Left kidney (tissue), 2 donors: ENCODE data around the gene BIN2. TPM values are rescaled to one million over a fixed set of nuclear protein-coding genes. Genes with fewer than 3 reads are reported as not detected.
"Not testable (repeated sequence)": the region's sequence is repeated elsewhere in the genome, so short reads cannot be mapped to it uniquely, and the experiment has no call there.

ENCODE experiments used
- DNase-seq: peaks from one replicate; pipeline ENCODE4 v3.0.0-alpha.2; 2013
- polyA plus RNA-seq: library from polyadenylated mRNA; unstranded; fragments of 120-200 nt; gene quantifications from one replicate; pipeline ENCODE4 v1.2.1, GENCODE V29; 2013; ENCODE audit not compliant: insufficient read length

BIN2 gene
- polyA plus RNA-seq, 1 donor: 3.2 TPM

DNA sequence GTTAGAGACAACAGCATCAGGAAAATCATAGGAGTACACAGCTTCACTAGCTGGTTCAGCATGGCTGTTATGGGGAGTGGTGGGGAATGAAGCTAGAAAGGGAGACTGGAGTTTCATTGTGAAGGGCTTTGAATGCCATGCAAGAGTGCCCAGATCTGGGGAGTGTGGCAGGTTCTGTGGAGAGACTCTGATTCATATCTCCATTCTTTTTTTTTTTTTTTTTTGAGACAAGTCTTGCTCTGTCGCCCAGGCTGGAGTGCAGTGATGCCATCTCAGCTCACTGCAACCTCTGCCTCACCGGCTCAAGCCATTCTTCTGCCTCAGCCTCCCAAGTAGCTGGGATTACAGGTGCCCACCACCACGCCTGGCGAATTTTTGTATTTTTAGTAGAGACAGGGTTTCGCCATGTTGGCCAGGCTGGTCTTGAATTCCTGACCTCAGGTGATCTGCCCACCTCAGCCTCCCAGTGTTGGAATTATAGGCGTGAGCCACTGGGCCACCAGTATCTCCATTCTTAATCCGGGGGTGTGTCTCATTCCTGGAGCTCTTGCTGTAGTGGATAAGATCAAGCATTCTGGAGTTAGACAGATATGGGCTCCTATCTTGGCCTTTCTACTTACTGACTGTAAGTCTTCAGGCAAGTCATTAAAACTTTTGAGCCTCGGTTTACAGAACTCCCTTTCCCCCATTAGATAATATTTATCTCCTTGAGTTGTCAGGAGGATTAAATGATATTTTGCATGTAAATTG lies 5.7 kb downstream of the BIN2 start:
- DNase-seq: not testable (repeated sequence)

DNA sequence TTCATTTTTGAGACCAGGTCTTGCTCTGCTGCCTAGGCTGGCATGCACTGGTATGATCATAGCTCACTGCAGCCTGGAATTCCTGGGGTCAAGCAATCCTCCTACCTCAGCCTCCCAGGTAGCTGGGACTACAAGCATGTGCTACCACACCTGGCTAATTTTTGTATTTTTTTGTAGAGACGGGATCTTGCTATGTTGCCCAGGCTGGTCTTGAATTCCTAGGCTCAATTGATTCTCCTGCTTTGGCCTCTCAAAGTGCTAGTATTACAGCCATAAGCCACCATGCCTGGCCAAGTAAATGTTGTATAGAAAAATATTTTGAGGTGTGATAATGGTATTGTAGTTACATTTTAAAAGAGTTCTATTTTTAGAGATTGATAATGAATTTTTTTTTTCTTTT lies 12.6 kb downstream of the BIN2 start:
- no peak for DNase-seq

DNA sequence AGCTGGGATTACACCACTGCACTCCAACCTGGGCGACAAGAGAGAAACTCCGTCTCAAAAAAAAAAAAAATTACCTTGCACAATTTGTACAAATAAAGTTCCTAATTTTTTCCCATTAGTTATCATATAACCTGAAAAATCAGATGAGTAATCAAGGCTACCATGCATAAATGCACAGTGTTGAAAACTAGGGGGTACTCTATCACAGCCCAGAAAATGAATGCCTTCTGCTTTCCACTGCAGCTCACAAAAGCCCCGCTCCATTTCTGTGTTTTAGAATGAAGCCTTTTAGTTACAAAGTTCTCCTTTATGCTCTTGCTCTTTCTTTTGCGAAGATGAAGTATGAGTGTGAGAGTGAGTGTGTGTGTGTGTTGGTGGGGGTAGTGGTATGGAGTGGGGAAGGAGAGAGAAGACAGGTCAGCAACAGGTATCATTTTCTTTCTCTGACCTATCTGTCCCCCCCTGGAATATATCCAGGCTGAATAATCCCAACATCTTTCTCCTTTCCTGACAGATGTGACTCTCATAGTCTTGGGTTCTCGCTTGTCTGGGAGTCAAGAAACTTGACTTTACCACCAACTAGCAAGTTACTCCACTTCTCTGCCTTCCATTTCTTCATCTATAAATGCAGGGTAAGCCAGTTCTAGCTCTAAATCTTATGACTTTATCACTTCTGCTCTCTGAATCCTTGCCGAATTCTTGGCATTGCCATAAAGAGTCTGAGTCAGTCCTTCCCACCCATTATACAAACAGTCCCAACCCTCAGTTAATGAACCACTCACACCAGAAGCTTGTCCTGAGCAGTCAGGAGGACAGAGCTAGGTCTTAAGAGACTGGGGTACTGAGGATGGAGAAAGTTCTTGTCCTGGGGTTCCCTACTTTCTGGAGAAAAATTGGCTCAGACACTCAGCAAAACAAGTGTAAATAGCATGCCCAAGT lies 16.1 kb downstream of the BIN2 start:
- DNase-seq: no peak

DNA sequence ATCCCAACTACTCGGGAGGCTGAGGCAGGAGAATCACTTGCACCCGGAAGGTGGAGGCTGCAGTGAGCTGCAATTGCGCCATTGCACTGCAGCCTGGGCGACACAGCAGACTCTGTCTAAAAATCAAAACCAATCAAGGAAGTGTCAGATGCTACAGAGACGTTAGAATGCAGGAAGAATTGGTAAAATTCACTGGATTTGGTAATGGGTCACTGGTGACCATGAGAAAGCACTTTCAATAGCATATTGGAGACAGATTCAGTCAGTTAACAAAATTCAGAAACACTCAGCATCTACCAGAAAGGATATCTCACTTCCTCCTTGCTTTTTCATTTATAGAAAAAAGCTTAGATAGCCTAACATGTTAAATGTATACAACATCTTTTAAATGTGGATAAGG lies 17.5 kb downstream of the BIN2 start:
- no peak for DNase-seq

DNA sequence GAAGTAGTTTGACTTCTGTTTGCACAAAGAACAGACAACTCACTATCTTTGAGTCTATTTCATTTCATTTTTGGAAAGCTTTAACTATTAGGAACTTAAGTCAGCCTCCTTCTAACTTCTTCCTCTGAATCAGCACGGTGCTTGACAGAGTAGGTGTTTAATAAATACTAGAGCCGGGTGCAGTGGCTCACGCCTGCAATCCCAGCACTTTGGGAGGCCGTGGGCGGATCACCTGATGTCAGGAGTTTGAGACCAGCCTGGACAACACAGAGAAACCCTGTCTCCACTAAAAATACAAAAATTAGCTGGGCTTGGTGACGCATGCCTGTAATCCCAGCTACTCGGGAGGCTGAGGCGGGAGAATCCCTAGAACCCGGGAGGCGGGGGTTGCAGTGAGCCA lies 23.2 kb downstream of the BIN2 start:
- not testable (repeated sequence) for DNase-seq

DNA sequence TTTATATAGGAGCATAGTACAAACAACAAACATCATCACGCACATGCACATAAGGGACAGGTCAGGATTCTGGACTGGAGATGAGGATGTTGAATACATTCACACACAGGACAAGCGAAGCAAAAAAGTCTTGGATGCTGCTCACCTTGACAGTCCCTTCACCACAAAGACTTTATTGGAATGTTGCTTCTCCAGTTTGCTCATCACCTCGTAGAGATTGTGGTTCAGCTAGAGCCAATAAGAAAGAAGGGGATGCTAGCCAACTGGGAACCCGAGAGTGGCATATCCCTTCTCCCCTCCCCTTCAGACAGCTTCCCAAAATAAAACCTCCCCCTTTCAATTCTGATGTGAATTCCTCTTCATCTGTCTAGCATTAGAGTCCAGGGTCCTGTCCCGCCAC lies 28.3 kb downstream of the BIN2 start:
- no peak for DNase-seq

DNA sequence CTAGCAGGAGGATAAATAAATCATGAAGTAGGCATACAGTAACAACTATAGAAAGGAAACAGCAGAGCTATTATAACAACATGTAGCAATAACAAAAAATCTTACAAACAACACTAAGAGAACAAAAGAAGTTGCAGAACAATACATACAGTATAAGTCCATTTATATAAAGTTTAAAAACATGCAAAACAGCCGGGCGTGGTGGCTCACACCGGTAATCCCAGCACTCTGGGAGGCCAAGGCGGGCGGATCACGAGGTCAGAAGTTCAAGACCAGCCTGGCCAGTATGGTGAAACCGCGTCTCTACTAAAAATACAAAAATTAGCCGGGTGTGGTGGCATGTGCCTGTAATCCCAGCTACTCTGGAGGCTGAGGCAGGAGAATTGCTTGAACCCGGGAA lies 29.9 kb downstream of the BIN2 start:
- DNase-seq: not testable (repeated sequence)

DNA sequence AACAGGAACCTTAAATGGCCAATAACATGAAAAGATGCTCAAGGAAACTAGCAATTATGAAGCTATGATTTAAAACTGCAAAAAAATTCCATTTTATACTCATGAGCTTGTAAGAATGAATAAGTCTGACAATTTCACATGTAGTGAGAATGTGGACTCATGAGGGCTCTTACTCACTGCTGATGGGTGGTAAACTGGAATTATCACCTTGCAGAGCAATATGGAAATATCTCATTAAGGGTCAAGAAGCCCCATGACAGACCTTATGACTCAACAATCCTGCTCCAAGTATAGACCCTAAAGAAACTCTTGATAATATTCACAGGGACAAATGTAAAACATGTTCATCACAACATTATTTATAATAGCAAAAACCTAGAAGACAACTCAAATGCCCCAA lies 30.3 kb downstream of the BIN2 start:
- DNase-seq: no peak

DNA sequence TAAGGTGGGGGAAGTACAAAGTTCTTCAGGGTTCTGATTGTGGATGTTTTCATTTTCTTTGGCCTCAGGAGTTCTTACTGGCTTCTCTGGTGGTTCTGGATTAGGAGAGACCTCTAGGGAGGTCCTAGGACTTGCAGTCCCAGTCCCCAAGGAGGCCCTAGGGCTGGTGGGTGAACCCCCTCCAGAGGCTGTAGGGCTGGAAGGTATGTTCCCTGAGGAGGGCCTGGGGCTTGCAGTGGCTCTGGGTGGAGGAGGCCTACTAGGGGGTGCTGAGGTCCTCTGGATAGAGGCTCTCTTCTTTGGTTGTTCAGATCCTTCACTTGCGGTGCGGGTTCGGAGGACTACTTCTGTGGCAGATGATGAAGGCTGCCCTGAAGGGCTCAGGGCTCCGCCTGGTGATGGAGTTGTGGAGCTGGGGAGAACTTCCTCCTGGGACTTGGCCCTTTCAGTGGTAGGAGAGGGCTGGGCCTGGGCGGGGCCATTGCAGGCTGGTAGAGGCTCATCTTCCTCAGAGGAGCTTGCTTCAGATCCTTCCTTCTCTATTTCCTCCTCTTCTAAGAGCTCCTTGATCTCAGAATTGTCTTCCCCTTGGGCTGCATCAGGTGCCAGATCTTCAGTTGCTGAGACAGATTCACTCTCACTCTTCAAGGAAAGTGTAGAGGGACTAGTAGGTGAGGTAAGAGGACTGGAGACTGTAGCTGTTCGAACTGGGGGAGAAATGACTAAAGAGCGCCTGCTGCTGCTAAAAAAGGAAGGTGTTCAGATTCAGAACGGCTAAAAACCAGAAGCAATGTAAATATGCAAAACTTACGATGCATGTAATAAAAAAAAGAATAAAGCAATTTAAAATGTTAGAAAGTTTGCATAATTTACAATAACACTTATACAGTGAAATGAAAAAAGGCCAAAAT lies 32.1 kb downstream of the BIN2 start:
- not testable (repeated sequence) for DNase-seq

DNA sequence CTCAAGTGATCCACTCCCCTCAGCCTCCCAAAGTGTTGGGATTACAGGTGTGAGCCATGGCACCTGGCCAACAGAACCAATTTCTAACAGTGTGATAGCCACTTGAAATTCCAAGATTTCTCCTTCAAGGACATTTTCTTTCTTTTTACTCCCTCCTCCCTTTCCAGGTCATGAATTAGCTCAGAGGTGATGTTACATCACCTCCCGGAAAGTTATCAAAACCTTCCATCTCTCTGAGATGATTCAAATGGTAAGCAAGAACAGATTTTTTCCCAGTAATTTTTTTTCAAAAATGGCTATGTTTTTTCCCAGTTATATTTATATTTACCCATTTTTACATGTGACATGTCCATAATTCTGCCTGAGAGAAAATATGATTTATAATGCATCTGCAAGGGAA lies 38.1 kb downstream of the BIN2 start:
- DNase-seq: no peak

DNA sequence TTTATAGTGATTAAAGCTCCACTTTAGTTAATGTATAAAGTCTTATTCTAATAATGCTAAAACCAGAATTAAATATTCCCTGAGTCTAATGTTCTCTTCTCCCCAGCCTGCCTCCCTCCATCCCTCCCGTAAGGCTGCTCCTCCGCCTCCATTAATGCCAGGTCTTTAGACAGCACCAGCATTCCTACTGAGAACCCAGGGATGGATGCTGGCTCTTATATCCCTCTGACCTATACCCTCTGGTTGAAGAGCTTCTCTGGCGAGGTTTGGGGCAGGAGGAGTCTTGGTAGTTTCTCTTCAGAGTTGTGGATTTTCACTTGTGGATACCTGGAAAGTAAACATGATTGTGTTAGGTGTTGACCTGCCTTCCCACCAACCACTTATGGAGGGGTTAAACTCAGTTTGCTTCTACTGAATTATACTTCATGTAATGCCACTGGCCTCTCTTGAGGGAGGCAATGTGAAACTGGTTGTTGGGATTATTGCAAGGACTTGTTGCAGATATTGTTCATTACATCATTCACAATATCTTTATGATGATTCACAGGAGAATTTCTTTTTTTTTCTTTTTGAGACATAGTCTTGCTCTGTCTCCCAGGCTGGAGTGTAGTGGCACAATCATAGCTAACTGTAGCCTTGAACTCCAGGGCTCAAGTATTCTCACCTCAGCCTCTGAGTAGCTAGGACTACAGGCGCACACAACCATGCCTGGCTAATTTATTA lies 42.6 kb downstream of the BIN2 start:
- DNase-seq: no peak

DNA sequence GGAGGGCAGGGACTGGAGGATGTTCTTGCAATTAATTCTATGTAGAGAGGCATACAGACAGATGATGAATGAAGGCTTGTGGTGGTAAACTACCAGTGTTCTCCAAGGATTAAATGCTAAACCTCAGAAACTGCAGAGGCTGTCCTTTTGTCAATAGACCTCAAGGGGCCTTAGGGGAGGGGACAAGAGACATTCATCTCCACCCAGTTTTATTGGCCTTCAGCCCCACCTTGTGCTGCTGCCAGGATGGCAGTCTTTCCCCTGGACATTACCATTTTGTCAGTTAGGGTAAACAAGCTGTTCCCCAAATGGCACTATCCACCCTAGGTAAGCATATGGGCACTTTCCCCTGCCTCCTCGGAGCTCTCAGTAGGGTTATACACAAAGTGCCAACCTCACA lies 48.9 kb downstream of the BIN2 start:
- DNase-seq: no peak

DNA sequence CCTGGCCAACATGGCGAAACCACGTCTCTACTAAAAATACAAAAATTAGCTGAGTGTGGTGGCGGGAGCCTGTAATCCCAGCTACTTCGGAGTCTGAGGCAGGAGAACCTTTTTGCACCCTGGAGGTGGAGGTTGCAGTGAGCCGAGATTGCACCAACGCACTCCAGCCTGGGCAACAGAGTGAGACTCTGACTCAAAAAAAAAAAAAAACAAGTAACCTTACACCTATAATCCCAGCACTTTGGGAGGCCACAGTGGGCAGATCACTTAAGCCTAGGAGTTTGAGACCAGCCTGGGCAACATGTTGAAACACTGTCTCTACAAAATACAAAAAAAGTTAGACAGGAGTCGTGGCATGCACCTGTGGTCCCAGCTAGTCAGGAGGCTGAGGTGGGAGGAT lies 51.2 kb downstream of the BIN2 start:
- not testable (repeated sequence) for DNase-seq

DNA sequence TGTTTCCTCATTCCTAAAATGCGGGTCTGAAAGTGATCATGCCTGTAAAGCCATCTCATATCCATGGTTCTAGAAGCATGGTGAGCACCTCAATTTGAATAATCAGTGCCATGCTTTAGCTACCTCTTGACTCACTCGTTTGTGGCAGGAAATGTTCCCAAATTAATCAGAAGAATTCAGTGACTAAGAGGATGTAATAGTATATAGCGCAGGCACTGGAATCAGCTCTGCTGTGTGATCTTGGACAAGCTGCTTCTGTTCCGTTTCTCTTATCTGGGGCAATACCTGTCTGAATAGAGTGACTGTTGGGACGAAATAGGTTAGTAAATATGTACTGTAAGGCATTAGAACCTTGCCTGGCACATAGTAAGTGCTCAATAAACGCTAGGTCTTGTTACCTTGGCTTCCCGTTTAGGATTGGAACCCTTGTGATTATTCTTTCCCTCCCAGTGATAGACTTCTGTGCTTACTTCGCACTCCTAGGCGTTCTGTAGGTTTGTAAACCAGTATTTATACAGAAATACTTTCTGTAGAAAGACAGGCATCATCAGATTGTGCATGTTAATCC lies 52.9 kb downstream of the BIN2 start:
- no peak for DNase-seq

DNA sequence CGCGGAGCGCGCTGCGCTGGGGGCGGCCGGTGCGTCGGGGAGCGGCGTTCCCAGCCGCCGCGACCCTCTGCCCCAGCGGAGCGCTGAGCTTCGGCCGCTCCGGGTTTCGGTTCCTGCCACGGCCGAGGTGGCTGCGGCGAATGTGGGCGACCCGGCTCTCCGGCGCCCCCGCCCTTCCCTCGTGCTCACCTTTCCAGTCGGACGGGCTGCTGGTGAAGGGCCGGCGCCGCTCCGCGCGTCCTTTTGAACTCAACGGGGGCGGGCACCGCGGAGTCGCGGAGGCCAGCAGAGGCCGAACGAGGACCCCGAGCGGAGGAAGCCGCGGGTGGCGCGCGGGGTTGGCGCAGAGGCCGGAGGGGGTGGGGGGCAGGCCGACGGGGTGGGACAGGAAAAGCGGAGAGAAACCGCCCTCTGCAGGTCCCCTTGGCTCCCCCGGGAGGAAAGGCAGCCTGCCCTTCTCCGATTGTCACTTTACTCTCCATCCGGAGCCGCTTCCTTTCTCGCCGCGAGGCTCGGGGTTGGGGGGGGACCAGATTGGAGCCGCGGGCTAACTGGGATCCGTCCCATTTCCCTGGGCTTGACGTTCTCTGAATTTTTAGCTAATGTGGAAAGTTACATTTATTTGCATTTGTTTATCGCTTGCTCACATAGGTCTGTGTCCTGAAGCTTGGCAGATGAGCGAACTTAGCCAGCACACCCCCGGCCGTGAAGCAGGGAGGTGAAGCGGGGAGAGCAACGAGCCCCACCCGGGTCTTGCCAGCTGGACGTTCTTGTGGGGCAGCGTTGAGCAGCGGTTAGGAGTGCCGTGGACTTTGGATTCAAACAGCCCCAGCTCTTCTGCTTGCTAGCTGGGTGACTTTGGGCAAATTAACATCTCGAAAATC lies 53.7 kb downstream of the BIN2 start, which contains the start of gene SMAGP:
TSS of gene SMAGP (minus strand) at position 349 of the 884 bp plus-strand sequence. CDS start 1,137 bp downstream, outside the sequence.
- peak; percentile 69 for DNase-seq

DNA sequence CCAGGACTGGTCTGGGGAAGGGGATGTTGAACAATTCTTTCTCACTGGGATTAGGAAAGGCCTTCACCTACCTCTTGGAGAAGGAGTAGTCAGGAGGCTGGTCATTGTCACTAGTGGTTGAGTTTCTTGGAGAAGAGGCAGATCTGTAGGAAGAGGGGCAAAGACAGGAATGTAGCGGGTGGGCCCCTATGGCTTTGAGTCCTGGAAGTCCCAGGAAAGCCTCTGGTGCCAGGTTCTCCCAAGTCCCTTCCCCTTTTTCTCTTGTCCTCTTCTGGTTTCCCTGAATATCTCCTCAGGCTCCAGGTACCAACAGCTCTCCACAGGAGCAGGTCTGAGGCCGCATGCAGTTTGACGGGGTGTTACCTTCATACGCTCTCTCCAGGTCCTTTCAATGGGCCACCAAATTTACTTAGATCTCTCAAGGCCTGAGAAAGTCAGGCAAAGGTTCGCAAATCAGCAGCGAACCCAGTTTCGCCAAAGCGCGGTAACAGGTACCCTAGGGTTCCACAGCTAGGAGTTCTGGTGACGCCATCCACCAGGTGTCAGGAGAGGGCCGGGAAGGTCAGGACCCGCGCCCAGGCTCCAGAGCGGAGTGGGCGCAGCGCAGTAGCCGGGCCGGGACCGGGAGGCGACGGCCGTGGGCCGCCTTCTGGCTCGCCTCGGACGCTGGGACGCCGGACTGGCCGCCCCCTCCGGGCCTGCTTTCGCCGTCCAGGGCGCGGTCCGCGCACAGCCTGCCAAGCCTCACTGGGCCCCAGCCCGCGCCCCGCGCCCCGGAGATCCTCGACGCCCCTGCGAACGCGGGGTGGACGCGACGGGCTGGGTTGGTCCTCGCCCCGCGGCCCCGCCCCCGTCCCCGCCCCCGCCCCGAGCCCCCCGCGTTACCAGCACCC lies 54.6 kb downstream of the BIN2 start:
- peak; percentile 18 for DNase-seq

DNA sequence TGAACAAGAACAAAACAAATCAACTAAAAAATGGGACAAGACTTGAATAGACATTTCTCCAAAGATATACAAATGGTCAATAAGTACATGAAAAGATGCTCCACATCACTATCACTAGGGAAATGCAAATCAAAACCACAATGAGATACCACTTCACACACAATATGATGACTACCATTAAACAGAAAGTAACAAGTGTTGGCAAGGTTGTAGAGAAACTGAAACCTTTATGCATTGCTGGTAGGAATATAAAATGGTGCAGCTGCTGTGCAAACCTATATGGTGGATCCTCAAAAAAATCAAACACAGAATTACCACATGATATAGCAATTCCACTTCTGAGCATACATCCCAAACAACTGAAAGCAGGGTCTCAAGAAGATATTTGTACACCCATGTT lies 59.0 kb downstream of the BIN2 start:
- DNase-seq: no peak

DNA sequence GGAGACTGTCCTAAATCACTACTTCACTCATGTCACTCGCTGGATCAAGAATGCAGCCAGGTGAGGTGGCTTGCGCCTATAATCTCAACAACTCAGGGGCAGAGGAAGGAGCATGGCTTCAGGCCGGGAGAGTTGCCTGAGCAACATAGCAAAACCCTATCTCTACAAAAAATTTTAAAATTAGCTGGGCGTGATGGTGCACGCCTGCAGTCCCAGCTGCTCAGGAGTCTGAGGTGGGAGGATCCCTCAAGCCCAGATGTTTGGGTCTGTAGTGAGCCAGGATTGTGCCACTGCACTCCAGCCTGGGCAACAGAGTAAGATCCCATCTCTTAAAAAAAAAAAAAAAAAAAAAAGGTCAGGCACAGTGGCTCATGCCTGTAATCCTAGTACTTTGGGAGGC lies 59.7 kb downstream of the BIN2 start:
- DNase-seq: no peak

DNA sequence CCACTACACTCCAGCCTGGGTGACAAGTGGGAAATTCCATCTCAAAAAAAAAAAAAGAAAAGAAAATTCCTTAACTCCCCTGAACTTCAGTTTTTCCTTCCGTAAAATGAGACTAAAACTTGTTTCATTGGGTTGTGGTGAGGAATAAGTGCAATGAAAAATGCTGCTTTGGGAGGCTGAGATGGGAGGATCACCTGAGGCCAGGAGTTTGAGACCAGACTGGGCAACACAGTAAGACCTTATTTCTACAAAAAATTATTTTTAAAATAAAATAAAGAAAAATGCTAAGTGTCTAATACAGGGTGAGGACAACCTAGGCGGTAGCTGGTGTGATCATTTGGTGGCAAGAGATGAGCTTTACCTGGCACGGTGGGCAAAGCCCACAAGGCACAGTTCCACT lies 60.6 kb downstream of the BIN2 start:
- no peak for DNase-seq
